Neural cell (in vitro differentiated cells): Measurements from ENCODE around the gene RABGAP1L. TPM values are rescaled to one million over a fixed set of nuclear protein-coding genes. Genes with fewer than 3 reads are reported as not detected.

Experiments used
- H2AFZ ChIP-seq: fragments of 200-600, 300-800 bp; sonication (generic), shearing (Covaris generic); 2 replicates; pipeline ENCODE4 v1.6.0; 2014; ENCODE audit warnings: low read depth, mild to moderate bottlenecking, antibody characterized with exemption, low read length, moderate library complexity
- H3F3A ChIP-seq: fragments of 200-600 bp; shearing (Covaris generic); 2 replicates; pipeline ENCODE4 v1.6.1; 2016; ENCODE audit warnings: mild to moderate bottlenecking, moderate library complexity, mixed read lengths, antibody characterized with exemption, low read length; ENCODE audit not compliant: insufficient read depth, poor library complexity, severe bottlenecking
- H3K27ac ChIP-seq: fragments of 200-600, 300-800 bp; sonication (generic), shearing (Covaris generic); 2 replicates; pipeline ENCODE4 v1.5.1; 2014; ENCODE audit warnings: mild to moderate bottlenecking, low read length, moderate library complexity
- H3K27me3 ChIP-seq: fragments of 300-800, 200-600 bp; sonication (generic), shearing (Covaris generic); 2 replicates; pipeline ENCODE4 v1.6.0; 2014; ENCODE audit warnings: mild to moderate bottlenecking, low read depth, low read length, moderate library complexity; ENCODE audit not compliant: insufficient read depth
- H3K36me3 ChIP-seq: fragments of 300-800, 200-600 bp; sonication (generic), shearing (Covaris generic); 2 replicates; pipeline ENCODE4 v1.5.1; 2014; ENCODE audit warnings: mild to moderate bottlenecking, antibody characterized with exemption, low read length, moderate library complexity; ENCODE audit not compliant: insufficient read depth
- H3K4me2 ChIP-seq: fragments of 300-800, 200-600 bp; sonication (generic), shearing (Covaris generic); 2 replicates; pipeline ENCODE4 v1.6.0; 2014; ENCODE audit warnings: mild to moderate bottlenecking, low read length
- H3K4me3 ChIP-seq: fragments of 300-800, 200-600 bp; sonication (generic), shearing (Covaris generic); 2 replicates; pipeline ENCODE4 v1.5.1; 2014; ENCODE audit warnings: mild to moderate bottlenecking, low read length, moderate library complexity
- H3K79me2 ChIP-seq: fragments of 200-600 bp; shearing (Covaris generic); replicated peaks from 2 replicates; pipeline ENCODE4 v1.6.0; 2014; ENCODE audit warnings: mild to moderate bottlenecking, low read length, moderate library complexity; ENCODE audit not compliant: insufficient read depth
- H3K9ac ChIP-seq: fragments of 300-800, 200-600 bp; sonication (generic), shearing (Covaris generic); 2 replicates; pipeline ENCODE4 v1.6.1; 2016; ENCODE audit warnings: mild to moderate bottlenecking, low read length, mixed read lengths
- H3K9me2 ChIP-seq: fragments of 200-600 bp; shearing (Covaris generic); 2 replicates; pipeline ENCODE4 v1.6.1; 2016; ENCODE audit warnings: mild to moderate bottlenecking, low read length, mixed read lengths; ENCODE audit not compliant: insufficient read depth
- H3K9me3 ChIP-seq: fragments of 200-600, 300-800 bp; sonication (generic), shearing (Covaris generic); 2 replicates; pipeline ENCODE4 v1.6.1; 2016; ENCODE audit warnings: mild to moderate bottlenecking, mixed run types, low read length, moderate library complexity, mixed read lengths
- H4K20me1 ChIP-seq: fragments of 200-600 bp; shearing (Covaris generic); 2 replicates; pipeline ENCODE4 v1.6.1; 2016; ENCODE audit warnings: mild to moderate bottlenecking, mixed run types; ENCODE audit not compliant: insufficient read depth
- EP300 ChIP-seq: fragments of 450-650 bp; conservative IDR thresholded peaks from 2 replicates; pipeline ENCODE4 v1.6.1; 2014; ENCODE audit warnings: antibody characterized with exemption, mild to moderate bottlenecking, moderate library complexity; ENCODE audit not compliant: poor library complexity, severe bottlenecking
- MXI1 ChIP-seq: fragments of 450-650 bp; conservative IDR thresholded peaks from 2 replicates; pipeline ENCODE4 v1.6.1; 2014; ENCODE audit warnings: antibody characterized with exemption, mild to moderate bottlenecking; ENCODE audit not compliant: poor library complexity, severe bottlenecking
- POLR2AphosphoS5 ChIP-seq: IDR thresholded peaks from 2 replicates; pipeline ENCODE4 v1.6.1; 2012
- RAD21 ChIP-seq: fragments of 450-650 bp; conservative IDR thresholded peaks from 2 replicates; pipeline ENCODE4 v1.6.1; 2014; ENCODE audit warnings: antibody characterized with exemption, mild to moderate bottlenecking, moderate library complexity
- SMC3 ChIP-seq: fragments of 450-650 bp; conservative IDR thresholded peaks from 2 replicates; pipeline ENCODE4 v1.6.1; 2014; ENCODE audit warnings: antibody characterized with exemption, mild to moderate bottlenecking, moderate library complexity; ENCODE audit not compliant: poor library complexity
- TAF1 ChIP-seq: IDR thresholded peaks from 2 replicates; pipeline ENCODE4 v1.6.1; 2012; ENCODE audit warnings: low read depth
- polyA plus RNA-seq: library from polyadenylated mRNA; depleted of rRNA; stranded (reverse); fragments of >200 nt; gene quantifications from 2 replicates; pipeline ENCODE4 v1.2.3, GENCODE V29; 2014
- TF ChIP-seq, protein P1 (sequence below): IDR thresholded peaks from 2 replicates; pipeline ENCODE4 v1.6.1; 2012; ENCODE audit warnings: borderline replicate concordance
- TF ChIP-seq, protein P2 (sequence below): fragments of 450-650 bp; IDR thresholded peaks from 2 replicates; pipeline ENCODE4 v1.5.1; 2014; ENCODE audit warnings: antibody characterized with exemption, mild to moderate bottlenecking, moderate library complexity; ENCODE audit not compliant: poor library complexity, severe bottlenecking

The RABGAP1L gene
- polyA plus RNA-seq, 1 donor from 2014 or later: 32.2 TPM

DNA sequence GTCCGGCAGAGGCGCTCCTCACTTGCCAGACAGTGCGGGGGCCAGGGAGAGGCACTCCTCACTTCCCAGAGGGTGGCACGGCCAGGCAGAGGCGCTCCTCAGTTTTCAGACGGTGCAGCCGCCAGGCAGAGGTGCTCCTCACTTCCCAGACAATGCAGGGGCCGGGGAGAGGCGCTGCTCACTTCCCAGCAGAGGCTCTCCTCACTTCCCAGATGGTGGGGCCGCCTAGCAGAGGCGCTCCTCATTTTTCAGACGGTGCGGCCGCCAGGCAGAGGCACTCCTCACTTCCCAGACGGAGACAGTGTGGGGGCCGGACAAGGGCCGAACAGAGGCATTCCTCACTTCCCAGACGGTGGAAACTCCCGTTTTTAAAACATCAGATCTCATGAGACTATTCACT is 602.0 kb downstream of the RABGAP1L start:
- H3K27me3 ChIP-seq: no peaks in the 10 kb centered on the region
- H3K9me2 ChIP-seq: no peaks in the 10 kb centered on the region
- no peaks in the 10 kb centered on the region for H3F3A ChIP-seq
- no peaks in the 10 kb centered on the region for H3K36me3 ChIP-seq
- H3K4me2 ChIP-seq: no peak overlapping the region
- no peaks in the 10 kb centered on the region for H3K9me3 ChIP-seq
- H3K27ac ChIP-seq: no peak overlapping the region
- no peaks in the 10 kb centered on the region for H4K20me1 ChIP-seq
- H3K9ac ChIP-seq: no peak overlapping the region
- no peak overlapping the region for H2AFZ ChIP-seq
- TF ChIP-seq, protein P1, sequence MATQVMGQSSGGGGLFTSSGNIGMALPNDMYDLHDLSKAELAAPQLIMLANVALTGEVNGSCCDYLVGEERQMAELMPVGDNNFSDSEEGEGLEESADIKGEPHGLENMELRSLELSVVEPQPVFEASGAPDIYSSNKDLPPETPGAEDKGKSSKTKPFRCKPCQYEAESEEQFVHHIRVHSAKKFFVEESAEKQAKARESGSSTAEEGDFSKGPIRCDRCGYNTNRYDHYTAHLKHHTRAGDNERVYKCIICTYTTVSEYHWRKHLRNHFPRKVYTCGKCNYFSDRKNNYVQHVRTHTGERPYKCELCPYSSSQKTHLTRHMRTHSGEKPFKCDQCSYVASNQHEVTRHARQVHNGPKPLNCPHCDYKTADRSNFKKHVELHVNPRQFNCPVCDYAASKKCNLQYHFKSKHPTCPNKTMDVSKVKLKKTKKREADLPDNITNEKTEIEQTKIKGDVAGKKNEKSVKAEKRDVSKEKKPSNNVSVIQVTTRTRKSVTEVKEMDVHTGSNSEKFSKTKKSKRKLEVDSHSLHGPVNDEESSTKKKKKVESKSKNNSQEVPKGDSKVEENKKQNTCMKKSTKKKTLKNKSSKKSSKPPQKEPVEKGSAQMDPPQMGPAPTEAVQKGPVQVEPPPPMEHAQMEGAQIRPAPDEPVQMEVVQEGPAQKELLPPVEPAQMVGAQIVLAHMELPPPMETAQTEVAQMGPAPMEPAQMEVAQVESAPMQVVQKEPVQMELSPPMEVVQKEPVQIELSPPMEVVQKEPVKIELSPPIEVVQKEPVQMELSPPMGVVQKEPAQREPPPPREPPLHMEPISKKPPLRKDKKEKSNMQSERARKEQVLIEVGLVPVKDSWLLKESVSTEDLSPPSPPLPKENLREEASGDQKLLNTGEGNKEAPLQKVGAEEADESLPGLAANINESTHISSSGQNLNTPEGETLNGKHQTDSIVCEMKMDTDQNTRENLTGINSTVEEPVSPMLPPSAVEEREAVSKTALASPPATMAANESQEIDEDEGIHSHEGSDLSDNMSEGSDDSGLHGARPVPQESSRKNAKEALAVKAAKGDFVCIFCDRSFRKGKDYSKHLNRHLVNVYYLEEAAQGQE: no peak
- TF ChIP-seq EP300: no peak
- TF ChIP-seq MXI1: no peak
- TF ChIP-seq RAD21: no peak
- no peaks in the 10 kb centered on the region for H3K79me2 ChIP-seq
- no peak overlapping the region for H3K4me3 ChIP-seq

DNA sequence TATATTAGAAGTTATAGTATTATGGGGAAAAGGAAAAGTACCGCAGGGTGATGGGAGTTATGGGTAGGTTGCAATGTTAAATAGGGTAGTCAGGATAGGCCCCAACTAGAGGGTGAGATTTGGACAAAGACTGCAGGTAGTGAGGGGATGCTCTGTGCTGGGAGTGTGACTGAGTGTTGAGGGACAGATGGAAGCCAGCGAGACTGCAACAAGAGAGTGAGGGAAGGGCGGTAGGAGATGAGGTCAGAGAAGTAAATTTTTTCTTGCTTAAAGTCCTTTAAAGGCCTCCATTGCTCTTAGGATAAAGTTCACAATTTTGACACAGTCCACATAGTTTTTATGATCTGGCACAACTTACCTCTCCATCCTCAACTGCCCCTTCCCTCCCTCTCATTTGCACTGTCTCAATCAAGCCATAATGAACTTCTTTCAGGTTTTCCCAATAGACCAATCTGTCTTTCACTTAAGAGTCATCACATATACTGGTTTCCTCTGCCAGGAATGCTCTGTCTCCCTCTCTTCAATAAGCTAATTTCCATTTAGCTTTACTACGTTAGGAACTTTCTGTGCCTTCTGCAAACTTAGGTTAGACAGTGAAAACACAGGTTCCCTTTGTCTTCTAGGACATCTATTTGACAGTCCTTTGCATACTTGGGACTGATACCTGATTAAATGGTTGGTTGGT is 602.7 kb downstream of the RABGAP1L start:
- TF ChIP-seq, protein P2, sequence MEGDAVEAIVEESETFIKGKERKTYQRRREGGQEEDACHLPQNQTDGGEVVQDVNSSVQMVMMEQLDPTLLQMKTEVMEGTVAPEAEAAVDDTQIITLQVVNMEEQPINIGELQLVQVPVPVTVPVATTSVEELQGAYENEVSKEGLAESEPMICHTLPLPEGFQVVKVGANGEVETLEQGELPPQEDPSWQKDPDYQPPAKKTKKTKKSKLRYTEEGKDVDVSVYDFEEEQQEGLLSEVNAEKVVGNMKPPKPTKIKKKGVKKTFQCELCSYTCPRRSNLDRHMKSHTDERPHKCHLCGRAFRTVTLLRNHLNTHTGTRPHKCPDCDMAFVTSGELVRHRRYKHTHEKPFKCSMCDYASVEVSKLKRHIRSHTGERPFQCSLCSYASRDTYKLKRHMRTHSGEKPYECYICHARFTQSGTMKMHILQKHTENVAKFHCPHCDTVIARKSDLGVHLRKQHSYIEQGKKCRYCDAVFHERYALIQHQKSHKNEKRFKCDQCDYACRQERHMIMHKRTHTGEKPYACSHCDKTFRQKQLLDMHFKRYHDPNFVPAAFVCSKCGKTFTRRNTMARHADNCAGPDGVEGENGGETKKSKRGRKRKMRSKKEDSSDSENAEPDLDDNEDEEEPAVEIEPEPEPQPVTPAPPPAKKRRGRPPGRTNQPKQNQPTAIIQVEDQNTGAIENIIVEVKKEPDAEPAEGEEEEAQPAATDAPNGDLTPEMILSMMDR: no peak
- TF ChIP-seq, protein P1: no peak
- no peak for TF ChIP-seq MXI1
- no peak for TF ChIP-seq POLR2AphosphoS5
- no peak for TF ChIP-seq RAD21
- TF ChIP-seq SMC3: no peak
- TF ChIP-seq TAF1: no peak
- Histone ChIP-seq H3K4me3 (no peak overlapping the region), H2AFZ (no peak overlapping the region), H3K9me3 (no peaks in the 10 kb centered on the region), H3K9ac (no peak overlapping the region), H4K20me1 (no peaks in the 10 kb centered on the region), H3F3A (no peaks in the 10 kb centered on the region), H3K79me2 (no peaks in the 10 kb centered on the region), H3K27ac (no peak overlapping the region), H3K4me2 (no peak overlapping the region), H3K36me3 (no peaks in the 10 kb centered on the region), H3K27me3 (no peaks in the 10 kb centered on the region), H3K9me2 (no peaks in the 10 kb centered on the region)
